AG09319 (cell line): ENCODE measurements around the gene RPS27L.

Experiments
- DNase-seq: peaks from one replicate; pipeline ENCODE4 v3.0.0-alpha.2; 2010; ENCODE audit warnings: low read depth; ENCODE audit errors: extremely low read depth
- TF ChIP-seq, protein P1 (sequence below): IDR thresholded peaks from 2 replicates; pipeline ENCODE4 v1.5.1; 2011; ENCODE audit warnings: low read depth, mild to moderate bottlenecking, inconsistent platforms, low read length, moderate library complexity

Gene RPS27L

GRCh38 chr15:63197626-63198025 is 40.3 kb upstream of the RPS27L start:
- TF ChIP-seq, protein P1, sequence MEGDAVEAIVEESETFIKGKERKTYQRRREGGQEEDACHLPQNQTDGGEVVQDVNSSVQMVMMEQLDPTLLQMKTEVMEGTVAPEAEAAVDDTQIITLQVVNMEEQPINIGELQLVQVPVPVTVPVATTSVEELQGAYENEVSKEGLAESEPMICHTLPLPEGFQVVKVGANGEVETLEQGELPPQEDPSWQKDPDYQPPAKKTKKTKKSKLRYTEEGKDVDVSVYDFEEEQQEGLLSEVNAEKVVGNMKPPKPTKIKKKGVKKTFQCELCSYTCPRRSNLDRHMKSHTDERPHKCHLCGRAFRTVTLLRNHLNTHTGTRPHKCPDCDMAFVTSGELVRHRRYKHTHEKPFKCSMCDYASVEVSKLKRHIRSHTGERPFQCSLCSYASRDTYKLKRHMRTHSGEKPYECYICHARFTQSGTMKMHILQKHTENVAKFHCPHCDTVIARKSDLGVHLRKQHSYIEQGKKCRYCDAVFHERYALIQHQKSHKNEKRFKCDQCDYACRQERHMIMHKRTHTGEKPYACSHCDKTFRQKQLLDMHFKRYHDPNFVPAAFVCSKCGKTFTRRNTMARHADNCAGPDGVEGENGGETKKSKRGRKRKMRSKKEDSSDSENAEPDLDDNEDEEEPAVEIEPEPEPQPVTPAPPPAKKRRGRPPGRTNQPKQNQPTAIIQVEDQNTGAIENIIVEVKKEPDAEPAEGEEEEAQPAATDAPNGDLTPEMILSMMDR = no peak
- no peak for DNase-seq

- TF ChIP-seq, protein P1 = no peak
- DNase-seq = no peak
Measured at GRCh38 chr15:63196842-63197241, 39.6 kb upstream of the RPS27L start.

- DNase-seq = no peak
- TF ChIP-seq, protein P1 = no peak
Measured at GRCh38 chr15:63195569-63196015, 38.3 kb upstream of the RPS27L start.

DNA sequence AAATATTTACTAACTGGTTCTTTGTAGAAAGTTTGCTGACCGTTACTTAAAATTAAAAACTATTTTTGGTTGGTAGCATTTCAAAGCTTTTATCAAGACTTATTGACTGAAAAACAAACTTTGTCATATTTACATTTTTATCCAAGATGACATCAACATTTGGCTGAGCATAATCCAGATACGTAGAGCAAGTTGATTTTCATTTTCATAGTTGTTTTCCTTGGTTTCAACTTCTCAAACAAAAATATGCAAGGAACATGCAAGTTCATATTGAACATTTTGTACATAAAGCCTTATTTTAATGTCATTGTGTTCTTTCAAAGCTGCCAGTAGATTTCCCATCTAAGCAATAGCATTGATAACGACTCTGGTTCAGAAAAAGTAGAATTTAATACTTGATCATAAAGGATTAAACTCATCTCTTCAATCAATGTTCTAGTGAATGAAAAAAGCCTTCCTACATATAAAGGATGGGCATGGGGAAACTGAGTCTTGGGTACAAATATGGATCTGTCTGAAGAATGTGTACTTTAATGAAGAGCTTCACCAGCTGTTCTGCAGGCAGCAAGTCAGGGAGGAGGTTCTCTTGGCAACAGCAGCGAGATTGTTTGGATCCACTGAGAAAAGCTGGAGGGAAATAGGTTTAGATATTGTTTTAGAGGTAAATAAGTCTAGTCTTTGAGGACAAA is 37.7 kb upstream of the RPS27L start:
- TF ChIP-seq, protein P1 = no peak
- DNase-seq = no peak

DNA sequence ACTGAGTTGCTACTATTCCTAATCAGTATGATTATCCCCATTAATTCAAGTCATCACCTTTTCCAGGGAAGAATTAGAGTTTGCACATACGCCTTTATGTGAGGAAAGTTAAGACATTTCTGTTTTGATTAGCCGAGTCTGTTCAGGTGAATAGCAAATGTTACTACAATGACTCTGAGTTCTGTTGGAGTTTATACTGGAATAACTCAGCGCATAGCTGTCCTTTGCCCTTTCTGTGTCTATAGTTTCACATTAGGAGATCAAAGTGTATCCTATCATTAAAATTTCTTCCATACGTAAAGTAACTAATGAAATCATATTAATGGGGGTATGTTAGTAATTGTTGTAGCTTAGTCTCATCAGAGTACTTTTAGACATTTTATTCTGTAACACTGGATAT is 37.0 kb upstream of the RPS27L start:
- DNase-seq = no peak
- TF ChIP-seq, protein P1 = no peak

DNA sequence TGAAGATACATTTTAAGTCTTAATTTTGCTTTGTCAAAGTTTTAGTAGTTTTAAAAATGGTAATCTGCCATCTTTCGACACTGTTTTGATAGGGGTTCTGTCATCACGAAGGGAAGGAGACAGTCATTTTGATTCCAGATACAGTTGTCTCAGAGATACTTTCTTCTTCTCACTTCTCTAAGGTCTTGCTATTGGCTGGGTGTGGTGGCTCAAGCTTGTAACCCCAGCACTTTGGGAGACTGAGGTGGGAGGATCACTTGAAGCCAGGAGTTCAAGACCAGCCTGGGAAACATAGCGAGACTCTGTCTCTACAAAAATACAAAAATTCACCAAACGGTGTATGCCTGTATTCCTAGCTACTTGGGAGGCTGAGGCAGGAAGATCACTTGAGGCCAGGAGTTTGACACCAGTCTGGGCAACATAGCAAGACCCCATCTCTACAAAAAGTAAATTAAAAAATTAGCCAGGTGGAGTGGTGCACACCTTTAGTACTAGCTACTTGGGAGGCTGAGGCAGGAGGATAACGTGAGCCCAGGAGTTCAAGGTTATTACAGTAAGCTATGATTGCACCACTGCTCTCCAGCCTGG is 35.4 kb upstream of the RPS27L start:
- TF ChIP-seq, protein P1 = no peak
- DNase-seq = no peak

- DNase-seq = no peak
- TF ChIP-seq, protein P1 = no peak
Measured at GRCh38 chr15:63191895-63192618, 34.8 kb upstream of the RPS27L start.
